ENCODE results near the gene UBR2.
"Not testable (repeated sequence)": the region's sequence is repeated elsewhere in the genome, so short reads cannot be mapped to it uniquely, and the experiment has no call there.

Gene UBR2

GRCh38 chr6:42619963-42620362, 56.1 kb downstream of the UBR2 start:
- no peak for DNase-seq

DNA sequence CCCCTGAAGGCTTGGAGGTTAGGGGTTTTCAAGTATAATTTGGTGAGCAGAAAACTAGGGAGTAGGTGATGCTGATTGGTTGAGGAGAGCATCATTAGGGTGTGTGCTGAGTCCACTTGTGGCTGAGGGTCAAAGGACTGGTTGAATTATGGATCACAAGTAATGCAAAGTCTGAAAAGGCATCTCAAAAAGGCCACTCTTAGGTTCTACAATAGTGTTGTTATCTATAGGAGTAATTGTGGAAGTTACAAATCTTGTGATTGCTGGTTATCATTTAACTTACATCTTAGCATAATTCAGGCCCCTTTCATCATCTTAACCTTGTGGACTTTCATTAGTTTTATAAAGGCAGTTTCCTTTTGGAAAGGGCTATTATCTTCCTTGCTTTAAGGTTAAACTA, 60.8 kb downstream of the UBR2 start:
- no peak for DNase-seq

- no peak for DNase-seq
Observed at GRCh38 chr6:42627044-42627443, 63.2 kb downstream of the UBR2 start.

- no peak for DNase-seq
Observed at GRCh38 chr6:42627674-42628073, 63.8 kb downstream of the UBR2 start.

GRCh38 chr6:42628604-42629003, 64.8 kb downstream of the UBR2 start:
- DNase-seq, result no peak

GRCh38 chr6:42629845-42630244, 66.0 kb downstream of the UBR2 start:
- no peak for DNase-seq

DNA sequence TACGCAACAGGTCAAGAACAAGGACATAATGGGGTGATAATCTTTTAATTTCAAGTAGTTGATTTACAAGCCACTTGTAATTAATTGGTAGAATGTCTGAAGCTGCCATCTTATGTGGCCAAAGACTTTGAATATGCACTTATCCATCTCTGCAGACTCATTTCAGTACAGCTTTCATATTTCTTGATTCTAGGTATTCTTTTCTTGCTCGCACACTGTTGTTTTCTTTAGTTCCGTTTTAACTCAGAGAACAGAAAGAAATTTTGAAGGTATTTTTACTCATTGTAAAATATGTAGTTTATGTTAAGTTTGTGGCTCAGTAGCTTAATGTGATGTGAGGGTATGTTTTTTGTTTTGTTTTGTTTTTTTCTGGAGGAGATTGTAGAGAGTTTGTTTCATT, 73.9 kb downstream of the UBR2 start:
- DNase-seq, result no peak

GRCh38 chr6:42642794-42643193, 79.0 kb downstream of the UBR2 start:
- DNase-seq, result no peak

GRCh38 chr6:42644211-42644610, 80.4 kb downstream of the UBR2 start:
- DNase-seq, result no peak

- DNase-seq, result no peak
Observed at GRCh38 chr6:42652024-42652746, 88.4 kb downstream of the UBR2 start.

DNA sequence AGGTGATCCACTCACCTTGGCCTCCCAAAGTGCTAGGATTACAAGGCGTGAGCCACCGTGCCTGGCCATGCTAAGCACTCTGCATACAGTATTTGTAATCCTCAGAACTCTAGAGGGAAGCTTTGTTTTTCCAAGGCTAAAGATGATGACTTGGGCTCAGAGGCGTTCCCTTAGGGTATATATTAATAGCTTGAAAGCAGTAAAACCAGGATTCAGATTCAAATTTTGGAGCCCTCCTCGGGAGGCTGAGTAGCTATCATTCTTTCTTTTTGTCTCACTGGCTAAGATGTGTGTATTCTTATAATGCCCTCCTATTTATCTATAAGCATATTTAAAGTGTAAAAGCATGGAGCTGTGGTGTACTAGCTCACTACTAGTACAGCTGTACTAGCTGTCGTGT, 90.0 kb downstream of the UBR2 start:
- no peak for DNase-seq

DNA sequence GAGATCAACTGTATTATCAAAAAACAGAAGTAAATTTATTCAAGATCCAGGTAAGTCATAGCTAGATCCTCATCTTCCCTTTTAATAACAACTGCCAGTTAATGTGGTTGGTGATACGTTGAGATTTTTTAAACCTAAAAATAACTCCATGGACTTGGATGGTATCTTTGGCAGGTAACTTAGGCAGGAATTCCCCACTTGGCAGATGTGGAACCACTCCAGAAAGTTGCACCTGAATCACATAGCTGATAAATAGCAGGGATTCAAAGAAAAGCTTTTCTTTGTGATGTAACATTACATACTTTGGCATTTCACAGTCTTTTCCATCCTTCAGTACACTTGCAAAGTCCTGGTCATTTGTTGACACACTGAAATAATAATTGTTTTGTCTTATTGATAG, 96.0 kb downstream of the UBR2 start:
- no peak for DNase-seq

- DNase-seq, result peak; percentile 8
Observed at GRCh38 chr6:42661540-42662153, 97.8 kb downstream of the UBR2 start.

- DNase-seq, result no peak
Observed at GRCh38 chr6:42664718-42665117, 100.9 kb downstream of the UBR2 start.

DNA sequence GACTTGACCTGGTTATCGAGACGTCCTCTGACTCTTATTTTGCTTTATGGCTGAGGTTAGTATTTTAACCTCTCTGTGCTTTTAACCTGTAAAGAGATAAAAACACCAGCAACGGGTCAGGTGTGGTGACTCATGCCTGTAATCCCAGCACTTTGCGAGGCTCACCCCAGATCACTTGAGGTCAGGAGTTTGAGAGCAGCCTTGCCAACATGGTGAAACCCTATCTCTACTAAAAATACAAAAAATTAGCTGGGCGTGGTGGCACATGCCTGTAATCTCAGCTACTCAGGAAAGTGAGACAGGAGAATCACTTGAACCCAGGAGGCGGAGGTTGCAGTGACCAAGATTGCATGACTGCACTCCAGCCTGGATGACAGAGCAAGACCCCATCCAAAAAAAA, 110.5 kb downstream of the UBR2 start:
- DNase-seq, result not testable (repeated sequence)

DNA sequence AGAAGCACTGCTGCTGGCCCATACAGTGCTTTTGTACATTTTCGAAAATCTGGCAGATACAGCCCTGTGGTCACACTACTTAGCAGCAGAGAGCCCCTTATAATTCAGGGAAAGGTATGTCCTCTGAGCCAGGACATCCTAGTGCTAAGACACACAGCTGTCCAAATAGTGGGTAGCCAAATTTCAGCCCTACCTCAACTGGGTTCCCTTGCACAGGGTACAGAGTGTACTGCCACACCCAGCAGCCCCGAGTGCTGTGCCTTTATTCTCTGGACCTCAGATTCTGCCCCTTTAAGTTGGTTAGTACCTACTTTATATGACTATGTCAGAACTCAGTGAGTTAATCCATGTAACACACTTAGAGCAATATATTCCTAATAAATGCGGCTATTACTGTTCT, 111.0 kb downstream of the UBR2 start:
- no peak for DNase-seq

DNA sequence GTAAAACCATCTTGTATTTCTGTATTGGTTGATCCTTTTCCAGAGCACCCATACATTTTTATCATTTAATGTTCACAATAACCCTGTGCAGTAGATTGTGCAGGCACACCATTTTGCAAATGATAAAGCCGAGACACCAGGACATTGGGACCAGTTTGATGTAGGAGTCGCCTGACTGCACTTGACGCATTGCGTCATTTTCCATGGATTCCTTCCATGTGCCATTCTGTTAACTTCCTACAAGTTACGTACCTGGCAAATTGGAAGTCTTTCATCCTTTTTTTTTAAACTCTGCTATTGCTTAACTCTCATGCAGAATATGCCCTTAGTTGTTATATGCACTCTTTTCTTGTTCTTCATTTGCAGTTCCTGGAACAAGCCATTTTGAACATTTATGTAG, 115.5 kb downstream of the UBR2 start:
- no peak for DNase-seq

DNA sequence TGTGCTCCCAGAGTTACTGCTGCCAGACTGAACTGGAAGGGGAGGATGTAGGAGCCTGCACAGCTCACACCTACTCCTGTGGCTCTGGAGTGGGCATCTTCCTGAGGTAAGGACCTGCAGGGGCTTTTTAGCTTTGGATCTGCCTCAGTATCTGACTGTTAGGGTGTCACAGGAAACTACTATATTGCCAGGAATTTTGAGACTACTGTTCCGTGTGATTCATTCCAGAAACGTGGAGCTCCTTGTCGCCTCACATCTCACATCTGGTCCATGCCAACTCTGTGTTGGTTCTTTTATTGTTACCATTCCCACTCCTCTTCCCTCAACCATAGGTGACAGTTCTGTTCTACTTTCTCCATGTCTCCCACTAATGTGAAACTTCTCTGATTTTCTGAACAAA, 124.5 kb downstream of the UBR2 start:
- DNase-seq, result no peak

DNA sequence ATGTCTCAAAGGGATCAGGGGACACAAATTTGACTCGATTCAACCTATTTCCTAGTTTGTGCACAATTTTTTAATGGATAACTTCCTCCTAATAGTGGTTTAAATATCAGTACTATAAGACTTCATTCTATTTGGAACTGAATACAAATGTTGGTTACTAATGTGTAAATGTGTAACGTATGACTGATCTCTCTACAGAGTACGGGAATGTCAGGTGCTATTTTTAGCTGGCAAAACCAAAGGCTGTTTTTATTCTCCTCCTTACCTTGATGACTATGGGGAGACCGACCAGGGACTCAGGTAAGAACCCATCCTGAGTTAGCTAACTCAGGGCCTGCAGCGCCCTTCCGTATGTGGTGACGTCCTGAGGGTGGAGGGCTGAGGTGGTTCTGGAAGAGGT, 125.5 kb downstream of the UBR2 start:
- no peak for DNase-seq

- DNase-seq, result no peak
Observed at GRCh38 chr6:42690151-42690702, 126.4 kb downstream of the UBR2 start.

DNA sequence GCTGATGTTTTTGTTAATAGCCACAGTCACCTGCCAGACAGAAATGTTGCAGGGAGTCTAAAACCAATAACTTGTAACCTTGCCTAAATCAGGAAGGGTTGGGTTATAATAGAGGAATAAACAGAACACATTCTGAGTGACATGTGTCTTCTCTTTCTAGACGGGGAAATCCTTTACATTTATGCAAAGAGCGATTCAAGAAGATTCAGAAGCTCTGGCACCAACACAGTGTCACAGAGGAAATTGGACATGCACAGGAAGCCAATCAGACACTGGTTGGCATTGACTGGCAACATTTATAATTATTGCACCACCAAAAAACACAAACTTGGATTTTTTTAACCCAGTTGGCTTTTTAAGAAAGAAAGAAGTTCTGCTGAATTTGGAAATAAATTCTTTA, 127.0 kb downstream of the UBR2 start:
- DNase-seq, result no peak

DNA sequence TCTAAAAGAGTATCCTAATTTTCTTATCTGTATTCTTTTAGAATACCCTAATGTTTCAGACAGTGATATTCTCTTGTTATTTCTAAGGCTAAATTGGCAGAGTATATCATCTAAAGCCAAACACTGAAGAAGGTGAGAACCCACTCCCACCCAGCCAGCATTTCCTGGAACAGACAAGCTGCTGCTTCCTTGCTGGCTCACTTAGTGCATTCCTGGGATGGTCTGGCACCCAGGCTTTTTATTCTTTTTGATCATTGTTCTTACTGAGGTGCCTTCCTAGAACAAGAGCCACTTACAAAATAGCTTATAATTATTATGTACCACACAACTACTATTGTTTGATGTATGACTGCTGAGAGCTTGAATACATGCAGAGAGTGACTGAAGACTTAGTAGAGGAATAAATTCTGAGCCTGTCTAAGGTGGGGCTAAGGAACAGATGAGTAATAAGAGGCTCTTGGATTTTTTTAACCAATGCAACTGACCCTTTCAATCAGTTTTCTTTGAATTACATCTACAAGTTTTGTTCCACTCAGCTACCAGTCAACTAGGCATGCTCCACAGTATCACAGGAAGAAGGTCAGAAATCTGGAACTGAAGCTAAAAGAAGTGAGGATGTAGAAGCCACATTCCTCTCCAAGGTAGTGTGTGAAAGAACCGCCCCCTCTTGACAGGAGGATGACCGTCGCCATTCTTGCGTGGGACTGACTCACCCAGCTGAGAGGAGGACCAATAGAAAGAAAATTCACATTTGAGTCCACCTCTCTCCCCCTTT, 128.5 kb downstream of the UBR2 start:
- DNase-seq, result no peak

GRCh38 chr6:42693725-42694323, 130.0 kb downstream of the UBR2 start:
- no peak for DNase-seq

GRCh38 chr6:42694586-42694985, 130.8 kb downstream of the UBR2 start:
- no peak for DNase-seq
